T-helper 9 cell (primary cell): ENCODE measurements around the gene RUFY2.
"Not testable (repeated sequence)": the region's sequence is repeated elsewhere in the genome, so short reads cannot be mapped to it uniquely, and the experiment has no call there.

Source experiments
- DNase-seq: peaks from one replicate; pipeline ENCODE4 v3.0.0-alpha.2; 2020
- total RNA-seq, 2 donors: gene quantifications; one replicate each; lab custom pipeline; 2026; lab: John Stamatoyannopoulos, UW

The RUFY2 gene
- total RNA-seq: 19.8 to 25.0 reads per million in 2 donors

DNA sequence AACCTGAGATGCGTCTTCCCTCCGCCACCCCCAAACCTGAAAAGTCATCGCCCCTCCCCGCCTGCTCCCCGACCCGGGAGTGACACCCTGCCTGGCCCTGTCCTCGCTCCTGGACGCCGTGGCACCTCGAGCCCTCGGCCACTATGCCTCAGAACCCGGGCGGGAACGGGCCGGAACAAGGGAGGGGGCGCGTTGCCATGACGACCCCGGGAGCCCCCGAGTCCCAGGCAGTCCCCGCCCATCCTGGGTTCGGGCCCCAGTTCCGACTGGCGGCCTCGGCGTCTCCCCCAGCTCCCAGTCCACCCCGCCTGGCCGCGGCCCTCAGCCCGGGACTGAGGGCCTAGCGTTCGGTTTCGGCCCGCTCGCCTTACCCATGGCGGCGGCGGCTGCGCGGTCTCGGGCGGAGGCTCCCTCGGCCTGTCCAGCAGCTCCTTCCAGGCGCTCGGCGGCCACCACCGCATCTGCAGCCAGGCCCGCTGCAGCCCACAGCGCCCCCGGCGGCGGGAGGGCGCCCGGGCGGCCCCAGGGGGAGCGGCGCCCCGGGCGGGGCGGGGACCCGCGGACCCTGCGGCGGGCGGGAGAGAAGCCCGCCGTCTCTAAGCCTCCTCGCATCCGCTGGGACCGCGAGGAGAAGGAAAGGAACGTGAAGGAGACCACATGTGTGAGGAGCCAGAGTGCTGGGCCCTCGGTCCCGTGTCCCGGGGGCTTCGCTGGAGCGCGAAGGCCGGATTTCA is at the start of gene RUFY2:
RUFY2 (minus strand) TSS at position 463 of the 734 bp plus-strand sequence; CDS start at position 375, 88 bp downstream.
- peak; percentile 68 for DNase-seq

DNA sequence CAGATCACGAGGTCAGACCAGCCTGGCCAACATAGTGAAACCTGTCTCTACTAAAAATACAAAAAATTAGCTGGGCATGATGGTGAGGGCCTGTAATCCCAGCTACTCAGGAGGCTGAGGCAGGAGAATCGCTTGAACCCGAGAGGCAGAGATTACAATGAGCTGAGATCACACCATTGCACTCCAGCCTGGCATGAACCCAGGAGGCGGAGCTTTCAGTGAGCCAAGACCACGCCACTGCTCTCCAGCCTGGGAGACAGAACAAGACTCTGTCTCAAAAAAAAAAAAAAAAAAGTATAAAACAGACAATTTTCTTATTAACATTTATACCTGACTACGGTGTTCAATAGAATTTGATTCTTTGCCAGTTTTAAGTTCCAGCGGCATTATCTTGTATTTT is 42.6 kb upstream of the RUFY2 start:
- not testable (repeated sequence) for DNase-seq

DNA sequence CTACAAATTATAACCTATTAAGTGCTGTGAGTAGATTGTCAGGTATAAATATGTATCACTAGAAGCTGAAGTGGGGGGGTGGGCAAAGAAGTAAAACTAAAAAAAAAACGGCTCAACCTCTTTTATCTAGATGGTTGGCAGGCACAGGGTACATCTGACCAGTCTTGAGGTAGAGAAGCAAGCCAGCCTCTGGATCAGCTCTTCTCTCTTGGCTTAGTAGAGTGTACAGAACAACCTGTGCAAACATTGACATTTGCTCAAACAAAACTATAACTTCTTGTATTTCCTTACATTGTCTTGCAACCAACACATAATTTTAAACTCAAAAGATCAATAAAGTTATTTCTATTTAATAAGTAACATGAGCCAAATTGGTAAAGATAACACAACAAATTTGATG is 39.1 kb upstream of the RUFY2 start:
- no peak for DNase-seq

DNA sequence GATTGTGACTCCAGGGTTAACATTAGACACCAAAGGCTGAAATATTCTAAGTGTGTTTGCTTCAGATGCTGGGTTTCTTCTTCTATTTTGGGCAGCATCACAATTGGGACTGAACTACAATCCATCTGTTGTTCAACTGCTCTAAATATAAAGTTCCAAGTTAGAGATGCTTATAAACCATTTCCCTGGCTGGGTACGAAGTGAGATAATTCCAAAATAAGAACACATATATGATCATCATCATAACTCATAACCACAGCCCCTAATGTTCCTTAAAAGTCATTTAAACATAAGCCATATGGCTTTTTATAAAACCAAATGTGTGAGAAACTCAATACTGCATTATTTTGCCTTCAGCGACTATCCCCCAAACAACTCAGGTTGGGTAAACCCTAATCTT is 35.9 kb upstream of the RUFY2 start:
- no peak for DNase-seq

DNA sequence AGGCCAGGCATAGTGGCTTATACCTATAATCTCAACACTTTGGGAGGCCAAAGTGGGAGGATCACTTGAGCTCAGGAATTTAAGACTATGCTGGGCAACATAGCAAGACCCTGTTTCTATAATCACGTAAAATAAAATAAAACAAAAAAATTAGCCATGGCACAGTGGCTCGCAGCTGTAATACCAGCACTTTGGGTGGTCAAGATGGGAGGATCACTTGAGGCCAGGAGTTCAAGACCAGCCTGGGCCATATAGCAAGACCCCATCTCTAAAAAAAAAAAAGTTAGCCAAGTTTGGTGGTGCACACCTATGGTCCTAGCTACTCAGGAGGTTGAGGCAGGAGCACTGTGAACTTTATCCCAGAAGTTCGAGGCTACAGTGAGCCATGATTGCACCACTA is 33.8 kb upstream of the RUFY2 start:
- no peak for DNase-seq

DNA sequence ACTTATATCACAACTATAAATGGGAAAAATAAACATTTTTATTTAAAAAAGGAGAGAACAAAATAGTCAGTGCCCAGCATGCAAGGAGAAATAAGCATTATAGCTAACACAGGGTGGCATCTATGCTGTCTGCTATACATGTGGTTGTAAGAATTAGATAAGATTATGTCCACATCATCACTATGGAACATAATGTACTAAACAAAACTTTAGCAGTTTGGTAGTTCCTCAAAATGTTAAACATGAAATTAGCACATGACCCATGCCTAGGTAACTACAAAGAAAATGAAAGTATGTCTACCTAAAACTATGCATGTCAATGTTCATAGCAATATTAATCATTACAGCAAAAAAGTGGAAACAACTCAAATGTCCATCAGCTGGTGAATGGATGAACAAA is 28.7 kb upstream of the RUFY2 start:
- no peak for DNase-seq

GRCh38 chr10:68434657-68435056 is 27.6 kb upstream of the RUFY2 start:
- no peak for DNase-seq

DNA sequence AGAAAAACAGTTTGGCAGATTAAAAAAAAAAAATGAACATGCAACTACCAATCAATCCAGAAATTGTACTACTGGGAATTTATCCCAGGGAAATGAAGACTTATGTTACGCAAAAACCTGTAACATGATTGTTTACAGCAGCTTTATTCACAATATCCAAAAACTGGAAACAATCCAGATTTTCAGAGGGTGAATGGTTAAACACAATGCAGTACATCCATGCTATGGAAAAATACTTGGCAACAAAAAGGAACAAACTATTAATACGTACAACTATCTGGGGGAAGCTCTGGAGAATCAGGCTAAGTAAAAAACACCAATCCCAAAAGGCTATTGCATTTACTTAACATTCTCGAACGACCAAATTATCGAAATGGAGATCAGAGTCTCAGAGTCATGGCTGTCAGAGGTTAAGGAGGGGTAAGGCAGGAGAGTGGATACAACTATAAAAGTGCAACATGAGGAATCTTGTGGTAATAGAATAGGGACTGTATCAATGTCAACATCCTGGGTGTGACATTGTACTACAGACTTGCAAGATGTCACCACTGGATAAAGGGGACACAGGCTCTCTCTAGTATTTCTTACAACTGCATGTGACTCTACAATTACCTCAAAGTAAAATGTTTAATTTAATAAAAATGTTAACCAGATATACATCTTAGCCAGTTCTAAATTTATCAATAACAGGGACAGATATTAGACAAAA is 21.5 kb upstream of the RUFY2 start:
- DNase-seq: no peak

- no peak for DNase-seq
These were observed 17.5 kb upstream of the RUFY2 start for GRCh38 chr10:68424454-68425014.

DNA sequence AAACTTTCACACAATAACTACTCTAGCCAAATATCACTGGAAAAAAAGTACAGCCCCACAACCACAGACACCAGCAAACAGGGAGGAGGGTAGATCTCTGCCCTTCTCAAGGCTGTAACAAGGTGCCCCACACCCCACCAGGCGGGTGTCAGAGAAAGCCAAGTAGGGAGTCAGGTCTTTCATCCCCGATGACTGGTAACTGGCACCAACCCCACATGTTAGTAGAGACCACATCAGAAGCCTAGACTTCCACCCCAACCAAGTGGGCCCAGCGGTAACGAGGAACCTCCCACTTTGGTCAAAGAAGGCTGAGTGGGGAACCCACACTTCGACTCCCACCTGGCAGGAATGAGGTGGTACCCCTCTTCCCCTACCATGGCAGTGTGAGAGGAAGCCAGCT is 16.4 kb upstream of the RUFY2 start:
- no peak for DNase-seq

DNA sequence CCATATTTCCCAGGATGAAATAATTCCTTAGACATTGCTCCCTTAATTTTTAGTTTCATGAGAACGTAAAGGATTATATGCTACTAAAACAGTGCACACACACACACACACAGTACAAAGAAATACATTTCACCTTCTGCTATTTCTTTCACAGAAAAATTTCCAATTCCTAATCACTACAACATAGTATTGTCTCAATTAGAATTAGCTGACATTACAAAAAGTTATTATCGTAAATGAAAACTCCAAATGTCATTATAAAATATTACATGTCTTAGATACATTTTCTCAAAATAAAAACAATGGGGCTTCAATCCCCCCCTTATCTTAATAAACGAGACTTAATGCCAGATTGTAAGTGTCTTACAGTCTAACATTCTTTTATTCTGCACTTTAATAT is 12.3 kb upstream of the RUFY2 start:
- DNase-seq: no peak

- DNase-seq: no peak
These were observed 1.9 kb upstream of the RUFY2 start for GRCh38 chr10:68408898-68409518.

DNA sequence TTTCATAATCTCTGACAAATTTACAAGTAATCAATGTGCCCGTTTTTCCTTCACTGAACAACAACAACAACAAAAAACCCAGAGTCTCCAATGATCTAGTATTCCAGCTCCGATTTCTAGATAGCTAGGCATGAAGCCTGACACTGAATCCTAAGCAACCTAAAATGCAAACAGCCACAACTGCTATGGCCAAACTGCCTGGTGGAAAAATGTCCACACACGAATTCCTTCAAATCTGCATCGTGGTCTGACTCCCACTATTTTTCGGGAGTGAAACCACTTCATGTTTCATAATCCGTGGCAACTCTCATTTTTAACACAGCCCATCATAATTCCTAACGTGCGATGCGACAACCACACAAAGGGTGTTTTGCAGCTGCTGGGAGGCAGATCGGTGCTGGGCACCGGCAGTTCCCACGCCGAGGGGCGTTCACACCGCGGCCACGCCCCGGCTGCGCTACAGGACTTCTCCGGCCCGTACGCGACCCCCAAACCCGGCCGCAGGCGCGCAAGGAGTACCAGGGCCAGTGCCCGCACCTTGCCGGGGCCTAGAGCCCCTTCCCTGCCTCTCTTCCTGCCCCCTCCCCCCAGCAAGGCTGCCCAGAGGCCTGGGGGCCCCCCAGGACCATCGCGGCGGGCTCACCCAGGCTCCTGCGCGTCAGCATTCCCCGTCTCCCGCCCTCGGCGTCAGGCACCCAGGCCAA is 814 bp downstream of the RUFY2 start:
- DNase-seq: no peak

- DNase-seq: no peak
These were observed 3.4 kb downstream of the RUFY2 start for GRCh38 chr10:68403701-68404100.

DNA sequence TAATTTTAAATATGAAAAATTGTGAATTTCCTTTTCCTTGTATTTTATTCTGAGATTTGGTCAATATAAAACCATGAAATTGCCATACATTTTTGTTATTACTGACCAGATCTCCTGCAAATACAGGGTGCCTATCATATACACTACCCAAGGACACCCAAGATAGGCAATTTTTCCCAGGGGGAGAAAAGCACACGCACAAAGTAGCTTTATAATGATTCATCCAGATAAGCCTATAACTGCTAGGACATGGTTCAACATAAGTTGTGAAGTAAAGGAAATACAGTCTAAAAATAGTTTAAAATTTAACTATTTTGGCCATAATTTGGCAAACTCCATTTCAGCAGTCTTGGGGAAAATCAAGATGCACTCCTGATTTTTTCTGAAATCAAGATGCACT is 4.8 kb downstream of the RUFY2 start:
- DNase-seq: no peak

DNA sequence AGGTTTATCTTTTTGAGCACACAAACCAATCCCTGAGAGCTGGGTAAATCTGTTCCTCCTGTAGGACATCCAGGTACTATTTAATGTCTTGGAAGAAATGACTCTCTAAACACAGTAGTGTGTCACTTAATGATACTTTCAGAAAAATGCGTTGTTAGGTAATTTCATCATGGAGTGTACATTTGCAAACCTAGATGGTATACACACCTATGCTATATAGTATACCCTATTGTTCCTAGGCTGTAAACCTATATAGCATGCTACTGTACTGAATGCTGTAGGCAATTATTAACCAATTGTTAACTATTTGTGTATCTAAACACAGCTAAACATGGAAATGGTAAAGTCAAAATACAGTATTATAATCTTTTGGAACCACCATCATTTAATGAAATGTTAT is 10.1 kb downstream of the RUFY2 start:
- no peak for DNase-seq

- no peak for DNase-seq
These were observed 21.3 kb downstream of the RUFY2 start for GRCh38 chr10:68385740-68386139.

- no peak for DNase-seq
These were observed 35.5 kb downstream of the RUFY2 start for GRCh38 chr10:68371604-68372003.

GRCh38 chr10:68367121-68367520 is 40.0 kb downstream of the RUFY2 start:
- DNase-seq: no peak

DNA sequence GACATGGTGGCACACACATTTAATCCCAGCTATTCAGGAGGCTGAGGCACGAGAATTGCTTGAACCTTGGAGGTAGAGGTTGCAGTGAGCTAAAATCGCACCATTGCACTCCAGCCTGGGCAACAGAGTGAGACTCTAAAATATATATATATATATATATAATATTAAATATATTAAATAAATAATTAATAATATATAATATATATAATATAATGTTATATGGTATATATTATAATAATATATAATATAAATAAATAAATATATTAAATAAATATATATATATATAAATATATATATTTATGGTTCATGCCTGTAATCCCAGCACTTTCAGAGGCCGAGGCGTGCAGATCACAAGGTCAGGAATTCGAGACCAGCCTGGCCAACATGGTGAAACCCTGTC is 40.5 kb downstream of the RUFY2 start:
- DNase-seq: no peak

DNA sequence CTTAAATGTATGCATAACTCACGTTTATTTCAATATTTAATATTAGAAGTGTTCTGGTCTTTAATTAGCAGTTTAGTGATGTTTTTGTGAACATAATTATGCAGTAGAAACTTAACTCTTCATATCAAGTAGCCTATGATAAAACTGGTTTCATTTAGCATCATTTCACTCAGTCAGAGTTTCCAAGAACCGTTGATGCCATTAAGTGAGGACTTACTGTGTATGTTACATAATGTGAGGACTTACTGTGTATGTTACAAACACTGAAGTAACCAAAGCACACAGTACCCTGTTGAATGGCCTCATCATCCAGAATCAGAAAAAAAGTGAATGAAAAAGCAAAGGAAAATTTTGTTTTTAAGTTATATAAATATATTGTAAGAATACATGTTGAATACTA is 41.5 kb downstream of the RUFY2 start:
- DNase-seq: no peak

GRCh38 chr10:68364101-68364886 is 42.8 kb downstream of the RUFY2 start:
- no peak for DNase-seq
